HG03060 (cell line): ENCODE results near the gene AKT3.
"Not testable (repeated sequence)": the region's sequence is repeated elsewhere in the genome, so short reads cannot be mapped to it uniquely, and the experiment has no call there.

Experiments used
- ATAC-seq: cut with Tn5 transposase; IDR thresholded peaks from one replicate; pipeline ENCODE4 v1.9.1; 2021; ENCODE audit warnings: low read depth, moderate number of reproducible peaks; ENCODE audit not compliant: unreplicated experiment

Gene AKT3

DNA sequence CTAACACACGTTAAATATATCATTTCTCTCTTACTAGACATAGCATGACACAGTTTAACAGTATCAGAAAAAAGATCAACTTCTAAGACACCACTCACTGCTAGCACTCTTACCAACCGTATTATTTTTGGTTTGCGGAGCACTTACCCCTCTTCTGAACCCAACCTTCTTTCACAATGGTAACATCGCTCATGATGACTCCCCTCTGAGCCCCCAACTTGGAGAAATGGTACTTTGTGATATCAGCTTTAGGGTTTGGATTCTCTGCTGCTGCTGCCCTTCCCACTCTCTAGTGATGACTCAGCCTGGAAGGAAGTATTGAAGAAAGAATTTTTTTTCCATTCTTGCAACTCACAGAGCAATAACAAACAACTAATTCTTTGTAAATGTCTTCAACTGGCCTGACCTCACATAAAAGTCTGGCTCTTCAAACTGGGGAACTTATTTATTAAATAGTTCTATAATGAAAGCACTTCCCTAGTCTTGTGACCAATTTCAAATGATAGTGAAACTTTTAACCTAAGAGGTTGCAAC lies 7.0 kb downstream of the AKT3 start:
- ATAC-seq = no peak

DNA sequence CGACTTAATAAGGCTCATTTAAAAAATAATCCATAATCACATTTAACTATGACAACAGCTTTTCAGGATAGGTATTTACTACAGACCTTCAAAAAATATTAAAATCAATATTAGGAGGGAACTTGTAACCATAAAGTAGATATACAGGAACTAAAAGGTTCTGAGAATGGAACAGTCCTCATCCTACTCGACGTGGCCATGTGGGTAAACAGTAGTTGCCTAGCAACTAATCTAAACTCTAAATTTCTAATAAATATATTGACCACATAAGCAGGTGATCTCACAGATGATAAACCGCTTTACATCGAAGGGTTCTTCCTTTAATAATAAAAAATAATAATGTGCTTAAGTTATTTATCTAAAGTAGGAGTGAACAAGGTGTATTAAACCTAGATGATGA lies 7.9 kb downstream of the AKT3 start:
- no peak for ATAC-seq

DNA sequence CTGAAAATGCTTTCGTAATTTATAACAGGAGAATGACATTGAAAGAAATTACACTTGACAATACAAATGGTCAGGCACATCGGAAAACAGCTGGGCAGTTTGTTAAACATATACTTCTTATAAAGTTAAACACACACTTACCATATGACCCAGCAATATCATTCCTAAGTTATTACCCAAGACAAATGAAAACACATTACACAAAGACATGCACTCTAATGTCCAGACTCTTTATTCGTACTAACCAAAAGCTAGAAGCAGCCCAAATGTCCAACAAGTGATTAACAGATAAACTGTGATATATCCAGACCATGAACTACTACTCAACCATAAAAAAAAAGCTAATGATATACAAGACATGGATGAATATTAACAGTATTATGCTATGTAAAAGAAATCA lies 8.5 kb downstream of the AKT3 start:
- ATAC-seq = no peak

DNA sequence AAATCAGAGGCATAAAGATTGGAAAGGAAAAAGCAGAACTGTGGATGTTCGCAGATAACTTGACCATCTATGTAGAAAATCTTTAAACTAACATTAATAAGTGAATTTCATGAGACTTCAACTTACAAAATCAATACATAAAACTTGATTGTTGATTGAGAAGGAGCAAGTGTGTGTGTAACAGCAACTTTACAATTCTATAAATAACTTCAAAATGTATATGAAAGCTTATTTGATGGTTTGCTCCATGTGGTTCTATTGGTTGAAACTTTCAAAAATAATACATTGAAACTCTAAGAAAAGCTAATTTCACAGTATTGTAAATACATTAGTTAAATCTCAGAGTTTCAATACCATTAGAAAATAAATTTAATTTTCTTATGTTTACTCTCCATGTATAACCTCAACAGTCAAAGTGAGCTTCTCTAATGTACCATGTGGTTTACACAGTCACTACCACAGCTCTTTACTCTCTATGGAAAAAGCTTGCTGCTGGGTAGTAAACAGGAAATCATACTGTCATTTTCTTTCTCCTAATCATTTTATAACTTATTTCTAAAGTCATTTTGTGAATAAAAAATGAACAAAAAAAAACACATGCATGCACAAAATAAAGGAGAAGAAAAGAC lies 12.0 kb downstream of the AKT3 start:
- ATAC-seq = peak; percentile 62

DNA sequence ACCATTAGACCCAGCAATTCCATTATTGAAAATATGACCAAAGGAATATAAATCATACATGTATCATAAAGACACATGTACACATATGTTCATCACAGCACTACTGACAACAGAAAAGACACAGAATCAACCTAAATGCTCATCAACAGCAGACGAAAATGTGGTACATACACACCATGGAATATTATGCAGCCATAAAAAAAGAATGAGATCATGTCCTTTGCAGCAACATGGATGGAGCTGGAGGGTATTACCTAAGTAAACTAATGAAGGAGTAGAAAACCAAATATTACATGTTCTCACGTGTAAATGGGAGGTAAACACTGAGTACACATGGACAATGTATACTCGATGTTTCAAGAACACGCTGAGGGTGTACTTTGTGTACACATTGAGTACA lies 15.9 kb downstream of the AKT3 start:
- no peak for ATAC-seq

DNA sequence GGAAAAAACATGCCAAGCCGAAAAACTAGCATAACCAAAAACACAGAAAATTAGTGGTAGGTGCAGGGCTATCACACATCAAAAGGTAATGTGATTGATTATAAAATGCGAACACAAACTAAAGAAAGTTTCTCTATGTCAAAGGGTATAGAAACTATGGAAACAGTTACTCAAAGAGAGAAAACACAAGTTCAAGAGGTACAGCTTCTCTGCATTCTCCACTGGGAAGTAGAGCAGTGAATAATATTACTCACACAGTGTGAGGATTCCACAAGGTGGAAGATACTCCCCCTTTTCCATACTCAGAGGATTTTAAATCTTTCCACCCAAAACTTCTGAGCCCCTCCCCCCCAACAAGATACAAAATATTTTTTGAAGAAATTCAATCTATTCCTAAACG lies 18.6 kb downstream of the AKT3 start:
- ATAC-seq = no peak

DNA sequence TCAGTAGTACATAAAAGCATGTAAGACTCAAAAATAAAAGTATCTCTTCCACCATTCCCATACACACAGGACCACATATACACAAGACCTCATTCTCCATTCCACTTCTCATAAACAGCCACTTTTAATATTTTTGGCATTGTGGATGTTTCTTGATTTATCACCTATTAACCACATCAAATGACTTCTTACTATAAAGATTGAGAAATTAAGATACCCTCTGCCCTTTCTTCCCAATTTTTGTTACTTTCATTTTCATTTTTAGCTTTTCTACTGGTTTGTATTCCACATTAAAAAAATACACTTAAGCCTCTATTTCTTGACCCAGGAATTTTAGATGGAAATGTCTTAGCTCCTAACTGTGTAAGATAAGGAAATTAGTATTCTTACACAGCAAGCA lies 22.8 kb downstream of the AKT3 start:
- ATAC-seq = no peak

DNA sequence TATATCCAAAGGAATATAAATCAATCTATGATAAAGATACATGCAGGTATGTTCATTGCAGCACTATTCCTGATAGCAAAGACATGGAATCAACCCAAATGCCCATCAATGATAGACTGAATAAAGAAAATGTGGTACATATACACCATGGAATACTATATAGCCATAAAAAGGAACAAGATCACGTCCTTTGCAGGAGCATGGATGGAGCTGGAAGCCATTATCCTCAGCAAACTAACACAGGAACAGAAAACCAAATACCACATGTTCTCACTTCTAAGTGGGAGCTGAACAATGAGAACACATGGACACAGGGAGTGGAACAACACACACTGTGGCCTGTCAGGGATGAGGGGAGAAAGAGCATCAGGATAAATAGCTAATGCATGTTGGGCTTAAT lies 25.1 kb downstream of the AKT3 start:
- ATAC-seq = not testable (repeated sequence)

DNA sequence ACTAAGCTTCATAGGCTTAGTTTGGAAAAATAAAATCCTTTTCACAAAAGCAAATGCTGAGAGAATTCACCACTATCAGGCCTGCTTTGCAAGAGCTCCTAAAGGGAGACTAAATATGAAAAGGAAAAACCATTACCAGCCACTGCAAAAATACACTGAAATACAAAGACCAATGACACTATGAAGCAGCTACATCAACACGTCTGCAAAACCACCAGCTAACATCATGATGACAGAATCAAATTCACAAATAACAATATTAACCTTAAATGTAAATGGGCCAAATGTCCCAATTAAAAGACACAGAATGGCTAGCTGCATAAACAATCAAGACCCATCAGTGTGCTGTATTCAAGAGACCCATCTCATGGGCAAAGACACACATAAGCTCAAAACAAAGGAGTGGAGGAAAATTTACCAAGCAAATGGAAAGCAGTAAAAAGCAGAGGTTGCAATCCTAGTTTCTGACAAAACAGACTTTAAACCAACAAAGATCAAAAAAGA lies 28.8 kb downstream of the AKT3 start:
- no peak for ATAC-seq

DNA sequence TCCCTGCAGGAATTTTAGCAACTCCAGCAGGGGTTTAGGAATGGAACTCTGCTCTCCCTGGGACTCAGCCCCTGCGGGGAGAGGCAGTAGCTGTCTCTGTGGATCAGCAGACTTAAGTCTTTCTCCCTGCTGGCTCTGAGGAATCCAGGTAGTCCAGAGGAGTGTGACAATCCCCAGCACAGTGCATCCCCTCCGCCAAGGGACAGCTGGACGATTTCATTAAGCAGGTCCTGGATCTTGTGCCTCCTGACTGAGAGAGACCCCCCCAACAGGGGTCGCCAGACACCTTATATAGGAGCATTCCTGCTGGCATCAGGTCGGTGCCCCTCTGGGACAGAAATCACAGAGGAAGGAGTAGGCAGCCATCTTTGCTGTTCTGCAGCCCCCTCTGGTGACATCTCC lies 30.6 kb downstream of the AKT3 start:
- ATAC-seq = no peak

DNA sequence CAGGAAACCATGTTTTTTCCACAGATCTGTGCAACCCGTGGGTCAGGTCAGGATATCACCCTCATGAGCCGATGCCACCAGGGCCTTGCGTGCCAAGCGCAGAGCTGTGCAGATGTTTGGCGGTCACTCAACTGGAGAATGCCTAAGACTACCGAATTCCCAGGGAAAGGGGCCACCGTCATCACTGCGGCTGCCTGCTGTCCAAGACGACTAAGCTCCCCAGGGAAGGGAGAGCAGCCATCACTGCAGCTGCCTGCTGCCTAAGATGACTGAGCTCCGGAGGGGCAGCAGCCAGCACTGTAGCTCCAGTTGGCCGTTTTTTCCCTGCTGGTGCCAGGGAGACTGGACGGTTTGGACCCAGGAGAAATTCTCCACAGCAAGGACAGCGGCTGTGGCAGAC lies 31.1 kb downstream of the AKT3 start:
- ATAC-seq = no peak

DNA sequence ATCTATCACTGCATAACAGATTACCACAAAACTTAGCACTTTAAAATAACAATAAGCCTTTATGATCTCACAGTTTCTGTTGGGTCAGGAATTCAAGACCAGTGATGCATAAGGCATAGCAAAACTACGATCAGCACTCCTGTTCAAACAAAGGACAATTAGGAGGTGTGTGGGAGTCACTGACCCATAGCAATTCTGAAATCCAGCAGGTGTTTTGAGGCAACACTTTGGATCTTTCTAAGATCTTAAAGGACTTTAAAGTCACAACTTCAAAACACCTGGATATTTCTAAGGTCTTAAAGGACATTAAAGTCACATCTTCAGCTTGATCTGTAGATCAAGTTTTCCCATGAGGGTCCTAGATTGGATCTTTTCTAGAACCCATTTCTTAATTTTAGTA lies 35.3 kb downstream of the AKT3 start:
- no peak for ATAC-seq

DNA sequence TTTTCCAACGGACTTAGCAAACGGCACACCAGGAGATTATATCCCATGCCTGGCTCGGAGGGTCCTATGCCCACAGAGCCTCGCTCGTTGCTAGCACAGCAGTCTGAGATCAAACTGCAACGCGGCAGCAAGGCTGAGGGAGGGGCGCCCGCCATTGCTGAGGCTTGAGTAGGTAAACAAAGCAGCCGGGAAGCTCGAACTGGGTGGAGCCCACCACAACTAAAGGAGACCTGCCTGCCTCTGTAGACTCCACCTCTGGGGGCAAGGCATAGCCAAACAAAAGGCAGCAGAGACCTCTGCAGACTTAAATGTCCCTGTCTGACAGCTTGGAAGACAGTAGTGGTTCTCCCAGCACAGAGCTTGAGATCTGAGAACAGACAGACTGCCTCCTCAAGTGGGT lies 42.7 kb downstream of the AKT3 start:
- ATAC-seq = not testable (repeated sequence)

DNA sequence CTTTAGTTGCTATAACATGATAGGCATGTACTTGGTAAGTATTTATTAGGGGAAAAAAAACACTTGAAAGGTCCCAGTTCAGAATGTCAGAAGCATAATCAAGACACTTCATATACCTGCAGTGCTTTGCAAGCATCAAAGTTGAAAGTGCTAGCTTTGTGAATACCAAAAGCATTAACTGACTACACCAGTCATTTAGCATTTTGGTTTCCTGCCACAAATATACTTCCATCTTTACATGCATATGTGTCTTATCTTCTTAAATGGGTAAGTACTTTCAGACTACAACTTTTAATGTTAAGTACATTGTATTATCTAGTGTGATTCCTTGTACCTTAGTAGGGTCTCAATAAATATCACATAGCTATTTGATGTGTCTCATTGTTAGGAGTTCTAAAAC lies 43.7 kb downstream of the AKT3 start:
- no peak for ATAC-seq

DNA sequence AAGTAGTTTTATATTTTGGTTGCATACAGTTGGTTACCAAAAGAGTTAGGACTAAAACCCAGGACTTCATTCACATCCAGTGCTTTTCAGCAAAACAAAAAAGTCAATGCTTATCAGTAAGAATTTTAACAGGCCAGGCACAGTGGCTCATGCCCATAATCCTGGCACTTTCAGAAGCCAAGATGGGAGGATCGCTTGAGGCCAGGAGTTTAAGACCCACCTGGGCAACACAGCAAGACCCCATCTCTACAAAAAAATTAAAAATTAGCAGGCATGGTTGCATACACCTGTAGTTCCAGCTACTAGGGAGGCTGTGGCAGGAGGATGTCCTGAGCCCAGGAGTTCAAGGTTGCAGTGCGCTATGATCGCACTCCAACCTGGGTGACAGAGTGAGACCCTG lies 47.3 kb downstream of the AKT3 start:
- no peak for ATAC-seq

DNA sequence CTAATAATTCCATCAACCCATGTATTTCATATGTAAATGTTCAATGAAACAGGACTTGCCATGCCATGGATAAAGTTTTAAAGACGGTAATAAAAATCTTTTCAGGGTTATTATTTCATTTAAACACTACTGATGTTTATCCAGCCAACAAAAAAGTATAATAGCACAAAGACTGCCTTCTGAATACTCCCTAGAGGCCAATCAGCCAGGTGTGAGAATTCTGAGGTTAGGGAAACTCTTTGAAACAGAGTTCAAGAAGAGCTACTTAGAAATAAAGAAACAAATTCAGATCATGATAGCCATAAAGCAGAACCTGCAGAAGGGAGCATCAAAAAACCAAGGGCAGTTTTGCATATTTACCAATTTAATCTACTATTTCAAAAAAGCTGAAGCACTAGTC lies 48.7 kb downstream of the AKT3 start:
- no peak for ATAC-seq

DNA sequence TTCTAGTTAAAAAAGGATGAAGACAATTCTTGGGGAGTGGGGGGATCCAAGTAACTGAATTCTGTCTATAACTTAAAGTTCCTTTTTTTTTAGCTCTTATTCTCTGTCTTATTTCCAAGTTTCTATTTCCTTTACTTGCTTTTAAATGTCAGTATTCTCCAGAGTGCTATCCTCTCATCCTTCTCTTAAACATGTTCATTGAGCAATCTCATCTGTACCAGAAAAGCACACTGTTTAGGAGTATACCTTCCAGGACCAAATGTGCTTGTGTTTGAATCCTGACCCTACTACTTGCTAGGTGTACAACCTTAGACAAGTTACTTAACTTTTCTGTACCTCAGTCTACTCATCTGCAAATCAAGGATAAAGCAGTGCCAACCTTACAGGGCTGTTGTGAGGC lies 50.1 kb downstream of the AKT3 start:
- no peak for ATAC-seq

DNA sequence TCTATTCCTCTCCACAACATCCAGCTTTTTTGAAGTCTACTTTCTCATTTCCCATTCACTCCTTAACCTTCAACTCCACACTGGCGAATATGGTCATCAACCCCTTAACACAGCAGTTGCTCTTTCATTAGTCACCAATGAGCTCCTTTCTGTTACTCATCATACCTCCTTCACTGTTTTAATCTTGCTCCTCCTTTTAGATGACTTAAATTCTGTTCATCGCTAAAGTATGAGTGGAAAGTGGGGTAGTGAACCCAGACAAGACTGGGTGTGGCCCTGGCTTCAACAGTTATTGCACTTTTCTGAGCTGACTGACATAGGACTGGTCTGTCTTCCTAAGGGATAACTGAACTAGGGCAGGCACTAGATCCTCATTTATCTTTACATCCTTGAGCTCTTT lies 51.3 kb downstream of the AKT3 start:
- no peak for ATAC-seq

DNA sequence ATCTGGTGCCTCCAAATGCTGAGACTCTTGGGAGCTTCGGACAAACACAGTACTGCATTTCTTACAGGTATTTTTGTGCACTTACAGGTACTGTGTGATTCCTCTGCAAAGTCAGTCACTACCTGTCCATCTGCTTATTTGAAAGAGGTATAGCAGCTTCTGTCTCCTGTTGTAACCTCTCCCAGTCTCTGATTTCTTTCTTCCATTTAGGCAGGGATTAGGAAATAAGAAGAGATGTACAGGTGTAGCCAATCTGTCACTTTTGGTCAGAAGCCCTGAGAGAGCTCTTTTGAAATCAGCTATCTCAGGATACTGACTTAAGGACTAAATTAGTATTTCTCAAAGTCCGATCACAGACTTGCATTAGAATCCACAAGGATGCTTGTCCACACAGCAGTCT lies 54.0 kb downstream of the AKT3 start:
- ATAC-seq = no peak

DNA sequence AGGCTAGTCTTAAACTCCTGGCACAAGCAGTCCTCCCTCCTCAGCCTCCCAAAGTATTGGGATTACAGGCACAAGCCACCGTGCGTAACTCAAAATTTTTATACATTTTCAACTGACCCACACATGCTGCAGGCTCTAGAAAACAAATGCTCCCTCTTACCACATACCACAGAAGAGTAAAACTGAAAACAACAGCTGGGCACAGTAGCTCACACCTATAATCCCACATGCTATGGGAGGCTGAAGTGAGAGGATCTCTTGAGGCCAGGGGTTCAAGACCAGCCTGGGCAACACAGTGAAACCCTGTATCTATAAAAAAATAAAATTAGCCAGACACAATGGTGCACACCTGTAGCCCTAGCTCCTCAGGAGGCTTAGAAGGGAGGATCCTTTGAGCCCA lies 56.7 kb downstream of the AKT3 start:
- no peak for ATAC-seq

DNA sequence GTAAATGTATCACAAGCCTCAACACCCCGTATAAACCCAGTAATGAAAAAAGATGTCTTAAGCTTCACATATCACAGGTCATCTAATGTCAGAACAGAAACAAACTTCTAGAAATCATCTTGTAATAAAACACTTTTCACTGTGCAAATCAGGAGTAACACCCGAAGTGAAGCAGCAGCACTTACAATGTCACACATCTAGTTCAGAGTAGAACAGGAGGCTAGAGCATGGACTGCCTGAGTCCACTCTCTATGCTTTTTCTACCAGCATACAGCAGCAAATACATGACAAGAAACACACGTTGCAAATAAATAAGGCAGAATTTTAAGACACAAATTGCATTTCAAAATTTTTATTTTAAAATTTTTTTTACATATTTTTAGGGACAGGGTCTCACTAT lies 57.2 kb downstream of the AKT3 start:
- no peak for ATAC-seq

DNA sequence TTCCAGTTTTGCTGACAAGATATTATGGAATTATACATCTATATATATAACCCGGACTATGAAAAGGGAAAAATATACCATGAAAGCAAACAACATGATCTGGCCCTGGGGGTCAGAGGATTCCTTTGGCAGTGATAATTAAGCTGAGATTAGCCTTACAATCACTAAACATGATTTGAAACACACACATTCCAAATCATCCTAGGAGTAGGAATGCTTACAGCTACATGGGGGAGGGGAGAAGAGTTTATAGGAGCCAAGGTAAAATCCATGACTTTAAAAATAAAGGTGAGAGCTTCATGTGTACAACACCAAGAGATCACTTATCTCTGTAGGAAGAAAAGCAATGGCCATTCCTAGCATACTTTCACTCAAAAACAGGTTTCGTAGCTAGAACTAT lies 57.6 kb downstream of the AKT3 start:
- ATAC-seq = no peak
